ENCODE data around the gene SMIM35.

SMIM35 gene

DNA sequence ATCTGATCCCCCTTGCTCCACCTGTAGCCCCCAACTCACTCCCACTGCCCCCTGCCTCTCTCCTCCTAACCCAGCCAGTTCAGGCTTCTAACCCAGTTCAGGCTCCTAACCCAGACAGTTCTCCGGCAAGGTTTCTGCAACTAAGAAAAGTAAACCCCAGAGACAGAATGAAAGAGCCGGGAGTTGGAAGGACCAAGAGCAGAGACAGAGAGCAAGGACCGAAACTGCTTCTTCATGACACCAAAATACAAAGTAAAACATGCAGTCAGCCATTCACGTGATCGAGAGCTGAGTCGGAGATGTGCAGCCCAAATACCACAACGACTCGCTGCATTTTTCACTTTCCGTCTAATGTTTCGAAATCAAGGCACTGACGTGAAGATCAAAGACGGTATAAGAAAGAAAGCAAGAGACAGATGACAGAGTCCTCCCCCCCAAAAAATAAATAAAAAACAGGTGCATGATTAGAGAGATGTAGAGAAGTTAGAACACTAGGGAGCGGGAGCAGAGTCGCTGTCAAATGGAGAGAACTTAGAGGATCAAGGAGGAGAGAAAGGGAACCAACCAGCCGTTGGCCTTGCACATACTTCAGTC is 99.7 kb downstream of the SMIM35 start:
- no peak for FAIRE-seq
- TF ChIP-seq, protein P1, sequence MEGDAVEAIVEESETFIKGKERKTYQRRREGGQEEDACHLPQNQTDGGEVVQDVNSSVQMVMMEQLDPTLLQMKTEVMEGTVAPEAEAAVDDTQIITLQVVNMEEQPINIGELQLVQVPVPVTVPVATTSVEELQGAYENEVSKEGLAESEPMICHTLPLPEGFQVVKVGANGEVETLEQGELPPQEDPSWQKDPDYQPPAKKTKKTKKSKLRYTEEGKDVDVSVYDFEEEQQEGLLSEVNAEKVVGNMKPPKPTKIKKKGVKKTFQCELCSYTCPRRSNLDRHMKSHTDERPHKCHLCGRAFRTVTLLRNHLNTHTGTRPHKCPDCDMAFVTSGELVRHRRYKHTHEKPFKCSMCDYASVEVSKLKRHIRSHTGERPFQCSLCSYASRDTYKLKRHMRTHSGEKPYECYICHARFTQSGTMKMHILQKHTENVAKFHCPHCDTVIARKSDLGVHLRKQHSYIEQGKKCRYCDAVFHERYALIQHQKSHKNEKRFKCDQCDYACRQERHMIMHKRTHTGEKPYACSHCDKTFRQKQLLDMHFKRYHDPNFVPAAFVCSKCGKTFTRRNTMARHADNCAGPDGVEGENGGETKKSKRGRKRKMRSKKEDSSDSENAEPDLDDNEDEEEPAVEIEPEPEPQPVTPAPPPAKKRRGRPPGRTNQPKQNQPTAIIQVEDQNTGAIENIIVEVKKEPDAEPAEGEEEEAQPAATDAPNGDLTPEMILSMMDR (IDR thresholded peaks at IDR 0.05; ENCODE audit: insufficient read depth, missing control alignments) = no peak
- no peak for DNase-seq (ENCODE audit: insufficient read length, low spot score)

DNA sequence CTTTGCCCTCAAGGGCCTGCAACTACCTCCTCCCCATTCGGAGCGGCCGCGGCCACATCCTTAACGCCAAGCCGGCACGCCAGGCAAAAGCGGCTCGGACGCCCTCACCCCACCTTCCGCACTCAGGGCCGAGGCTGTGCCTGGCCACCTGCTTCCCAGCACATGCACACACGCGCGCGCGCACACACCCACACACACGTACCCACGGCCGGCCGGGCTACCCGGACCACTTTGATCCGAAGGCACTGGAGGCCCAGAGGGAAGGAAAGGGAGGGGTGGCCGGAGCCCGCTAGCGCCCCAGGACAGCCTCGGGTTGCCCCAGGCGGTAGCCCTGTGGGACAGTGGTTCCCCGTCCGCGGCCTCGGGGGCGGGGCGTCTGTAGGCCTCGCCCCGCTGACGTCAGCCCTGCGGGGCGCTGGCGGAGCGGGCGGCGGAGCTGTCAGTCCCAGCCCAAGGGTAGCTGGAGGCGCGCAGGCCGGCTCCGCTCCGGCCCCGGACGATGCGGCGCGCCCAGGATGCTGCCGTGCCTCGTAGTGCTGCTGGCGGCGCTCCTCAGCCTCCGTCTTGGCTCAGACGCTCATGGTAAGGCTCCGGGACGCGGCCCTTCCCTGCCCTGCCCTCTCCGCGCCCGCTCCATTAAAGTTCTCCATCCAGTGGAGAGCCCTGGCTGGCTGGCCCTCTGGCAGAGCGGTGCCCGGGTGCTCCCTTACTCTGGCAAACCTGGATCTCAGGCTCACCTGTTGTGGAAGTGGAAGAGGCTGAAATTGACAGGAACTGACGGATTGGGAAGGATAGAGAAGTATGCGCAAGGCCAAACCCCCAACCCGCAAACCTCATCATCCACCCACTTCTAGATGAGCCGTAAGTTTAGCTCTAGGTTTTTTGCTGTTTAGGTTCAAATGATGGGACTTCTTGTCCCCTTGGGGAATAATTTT is 100.5 kb downstream of the SMIM35 start, which contains the start of gene IL10RA:
Gene IL10RA, plus strand, starts transcription at position 442 of the 935 bp plus-strand sequence. Its CDS starts 74 bp downstream, at position 516.
- TF ChIP-seq, protein P1 (IDR thresholded peaks at IDR 0.05; ENCODE audit: insufficient read depth, missing control alignments) = no peak
- FAIRE-seq = no peak
- peak; percentile 98 for DNase-seq (ENCODE audit: insufficient read length, low spot score)

DNA sequence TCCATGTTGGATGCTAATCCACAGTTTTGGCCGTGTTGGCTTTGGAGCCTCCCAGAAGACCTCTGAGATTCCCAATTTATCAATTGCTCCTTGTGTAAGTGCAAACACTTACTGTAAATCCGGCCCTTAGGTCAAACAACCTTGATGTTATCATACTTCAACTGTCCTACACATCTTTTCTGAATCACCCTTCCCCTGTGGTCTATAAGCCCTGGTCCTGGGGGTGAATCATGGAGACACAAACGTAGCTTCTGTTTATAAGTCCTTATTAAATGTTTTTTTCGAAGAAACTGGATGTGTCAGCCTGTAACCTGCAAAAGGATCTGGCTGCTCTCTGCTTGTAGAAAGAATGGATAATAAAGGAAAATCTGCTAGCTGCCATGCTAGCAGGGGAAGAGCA is 102.3 kb downstream of the SMIM35 start:
- FAIRE-seq (no peak), DNase-seq (ENCODE audit: insufficient read length, low spot score) (no peak)
- TF ChIP-seq, protein P1 (IDR thresholded peaks at IDR 0.05; ENCODE audit: insufficient read depth, missing control alignments) = no peak

DNA sequence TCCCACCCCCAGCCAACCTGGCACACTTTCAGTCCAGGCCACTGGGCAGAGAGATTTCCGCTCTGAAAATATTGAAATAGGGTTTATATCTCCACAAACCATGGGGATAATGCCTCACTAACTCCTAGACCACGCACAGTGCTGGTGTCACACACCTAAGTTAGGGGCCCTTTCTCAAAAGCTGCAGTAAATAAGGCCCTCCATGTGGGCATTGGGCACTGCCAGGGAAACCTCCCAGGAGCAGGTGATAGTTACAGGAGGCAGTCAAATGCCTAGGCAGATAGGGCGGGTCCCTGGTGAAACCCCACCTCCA is 103.6 kb downstream of the SMIM35 start:
- TF ChIP-seq, protein P1 (IDR thresholded peaks at IDR 0.05; ENCODE audit: insufficient read depth, missing control alignments) = no peak
- FAIRE-seq (no peak), DNase-seq (ENCODE audit: insufficient read length, low spot score) (no peak)

DNA sequence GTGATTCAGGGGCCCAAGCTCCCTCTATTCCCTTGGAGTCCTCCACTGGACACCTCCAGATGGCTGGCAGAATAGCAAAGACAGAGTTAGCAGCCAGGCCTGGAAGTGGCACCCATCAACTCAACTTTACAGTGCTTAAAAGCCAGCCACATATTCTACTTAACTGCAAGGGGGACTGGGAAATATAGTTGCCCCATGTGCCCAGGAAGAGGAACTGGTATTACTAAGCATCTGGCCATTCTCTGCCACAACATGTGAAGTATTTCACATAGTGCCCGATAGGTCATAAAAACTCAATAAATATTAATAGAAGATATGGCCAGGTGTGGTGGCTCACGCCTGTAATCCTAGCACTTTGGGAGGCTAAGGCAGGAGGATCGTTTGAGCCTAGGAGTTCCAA is 106.0 kb downstream of the SMIM35 start:
- no peak for DNase-seq (ENCODE audit: insufficient read length, low spot score)
- no peak for FAIRE-seq
- TF ChIP-seq, protein P1 (IDR thresholded peaks at IDR 0.05; ENCODE audit: insufficient read depth, missing control alignments) = no peak

DNA sequence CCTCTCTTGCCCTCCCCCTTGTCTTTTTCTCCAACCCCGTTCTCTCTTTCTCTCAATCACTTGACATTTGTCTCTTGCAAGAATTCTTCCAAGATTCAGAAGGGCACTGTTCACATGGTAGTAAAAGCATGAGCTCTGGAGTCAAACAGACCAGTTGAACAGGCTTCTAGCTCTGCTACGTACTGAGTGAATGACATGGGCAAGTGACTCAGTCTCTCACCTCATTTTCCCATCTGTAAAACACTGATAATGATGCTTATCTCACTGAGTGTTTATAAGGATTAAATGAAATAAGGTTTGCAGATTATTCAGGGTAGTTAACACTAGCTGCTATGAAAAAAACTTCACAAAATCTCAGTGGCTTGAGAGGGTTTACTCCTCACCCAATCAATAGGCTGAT is 106.5 kb downstream of the SMIM35 start:
- FAIRE-seq = no peak
- TF ChIP-seq, protein P1 (IDR thresholded peaks at IDR 0.05; ENCODE audit: insufficient read depth, missing control alignments) = no peak
- DNase-seq (ENCODE audit: insufficient read length, low spot score) = no peak
